ENCODE measurements around the gene FER.

GRCh38 chr5:108983461-108984092 is 235.9 kb downstream of the FER start:
- no peak for TF ChIP-seq CTCF (conservative IDR thresholded peaks at IDR 0.05)
- no peak for TF ChIP-seq ZFX (IDR thresholded peaks at IDR 0.05)
